Bronchial smooth muscle cell (primary cell): ENCODE measurements around the gene AGBL5. TPM values are rescaled to one million over a fixed set of nuclear protein-coding genes. Genes with fewer than 3 reads are reported as not detected.

Experiments
- total RNA-seq: library from RNA; depleted of rRNA; stranded (reverse); fragments of >200 nt; gene quantifications from 2 replicates; pipeline ENCODE4 v1.2.1, GENCODE V29; 2014

Gene AGBL5, protein sequence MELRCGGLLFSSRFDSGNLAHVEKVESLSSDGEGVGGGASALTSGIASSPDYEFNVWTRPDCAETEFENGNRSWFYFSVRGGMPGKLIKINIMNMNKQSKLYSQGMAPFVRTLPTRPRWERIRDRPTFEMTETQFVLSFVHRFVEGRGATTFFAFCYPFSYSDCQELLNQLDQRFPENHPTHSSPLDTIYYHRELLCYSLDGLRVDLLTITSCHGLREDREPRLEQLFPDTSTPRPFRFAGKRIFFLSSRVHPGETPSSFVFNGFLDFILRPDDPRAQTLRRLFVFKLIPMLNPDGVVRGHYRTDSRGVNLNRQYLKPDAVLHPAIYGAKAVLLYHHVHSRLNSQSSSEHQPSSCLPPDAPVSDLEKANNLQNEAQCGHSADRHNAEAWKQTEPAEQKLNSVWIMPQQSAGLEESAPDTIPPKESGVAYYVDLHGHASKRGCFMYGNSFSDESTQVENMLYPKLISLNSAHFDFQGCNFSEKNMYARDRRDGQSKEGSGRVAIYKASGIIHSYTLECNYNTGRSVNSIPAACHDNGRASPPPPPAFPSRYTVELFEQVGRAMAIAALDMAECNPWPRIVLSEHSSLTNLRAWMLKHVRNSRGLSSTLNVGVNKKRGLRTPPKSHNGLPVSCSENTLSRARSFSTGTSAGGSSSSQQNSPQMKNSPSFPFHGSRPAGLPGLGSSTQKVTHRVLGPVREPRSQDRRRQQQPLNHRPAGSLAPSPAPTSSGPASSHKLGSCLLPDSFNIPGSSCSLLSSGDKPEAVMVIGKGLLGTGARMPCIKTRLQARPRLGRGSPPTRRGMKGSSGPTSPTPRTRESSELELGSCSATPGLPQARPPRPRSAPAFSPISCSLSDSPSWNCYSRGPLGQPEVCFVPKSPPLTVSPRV
- 18.1 and 20.3 TPM in 2 replicates for total RNA-seq

DNA sequence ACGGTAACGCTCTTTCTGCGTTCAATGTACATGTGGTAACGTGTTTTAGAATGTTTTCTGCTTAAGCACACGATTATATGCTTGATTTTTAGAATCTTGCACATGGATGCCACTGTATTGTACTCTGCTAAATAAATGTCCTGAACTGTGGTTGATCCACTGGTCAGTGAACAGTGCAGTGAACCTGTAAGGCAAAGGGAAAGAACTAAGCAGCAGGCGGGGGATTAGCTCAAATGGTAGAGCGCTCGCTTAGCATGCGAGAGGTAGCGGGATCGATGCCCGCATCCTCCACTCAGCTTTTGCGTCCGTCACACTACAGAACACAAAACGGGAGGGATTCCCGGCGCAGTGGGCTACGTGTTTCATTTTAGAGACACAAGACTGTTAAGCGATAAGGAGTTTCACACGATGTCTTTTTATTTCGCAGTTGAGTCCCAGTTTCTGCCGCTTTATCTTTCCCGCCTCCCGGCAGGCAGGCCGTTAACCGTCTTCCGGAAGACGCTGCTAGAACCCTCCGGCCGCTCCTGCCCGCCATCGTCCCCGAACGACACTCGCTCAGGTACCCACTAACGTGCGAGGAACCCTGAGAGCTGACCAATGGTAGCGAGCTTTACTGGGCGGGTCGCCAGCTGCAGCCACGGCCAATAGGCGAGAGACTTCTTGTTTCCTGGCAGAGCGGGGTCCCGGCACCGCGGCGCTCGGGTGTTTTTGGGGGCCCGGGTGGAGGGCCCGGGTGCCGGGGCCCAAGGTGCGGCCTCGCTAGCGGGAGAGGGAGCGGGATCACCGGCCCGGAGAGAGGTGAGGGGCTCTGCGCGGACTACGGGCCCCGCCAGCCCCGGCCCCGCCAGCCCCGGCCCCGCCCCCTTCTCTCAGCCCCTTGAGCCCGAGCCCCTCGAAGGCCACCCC is at the start of gene AGBL5:
Gene AGBL5, plus strand, starts transcription at position 673 of the 906 bp plus-strand sequence. CDS start 1,291 bp downstream, outside the sequence.

DNA sequence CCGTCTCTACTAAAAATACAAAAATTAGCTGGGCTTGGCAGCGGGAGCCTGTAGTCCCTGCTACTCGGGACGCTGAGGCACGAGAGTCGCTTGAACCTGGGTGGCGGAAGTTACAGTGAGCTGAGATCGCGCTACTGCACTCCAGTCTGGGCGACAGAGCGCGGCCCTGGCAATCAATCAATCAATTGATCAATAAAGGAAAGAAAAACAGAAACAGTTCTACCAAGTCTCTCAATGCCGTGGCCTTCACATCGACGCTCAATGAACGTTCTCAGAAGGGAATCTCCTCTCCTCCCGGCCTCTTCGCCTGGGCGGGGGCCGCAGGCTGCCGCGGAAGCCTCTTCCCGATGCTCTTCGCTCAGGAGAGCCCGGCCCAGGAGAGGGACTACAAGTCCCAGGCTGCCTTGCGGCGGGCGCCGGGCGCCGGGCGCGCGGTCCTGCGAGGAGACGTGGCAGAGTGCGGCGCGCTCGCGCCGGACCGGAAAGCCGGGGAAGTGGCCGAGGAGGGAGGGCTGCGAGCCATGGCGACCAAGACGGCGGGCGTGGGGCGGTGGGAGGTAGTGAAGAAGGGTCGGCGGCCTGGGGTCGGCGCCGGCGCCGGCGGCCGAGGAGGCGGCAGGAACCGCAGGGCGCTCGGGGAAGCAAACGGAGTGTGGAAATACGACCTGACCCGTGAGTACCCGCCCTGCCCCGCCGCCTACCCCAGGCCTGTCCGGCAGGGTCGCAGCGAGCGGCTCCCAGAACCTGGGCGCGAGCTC is 18.8 kb upstream of the AGBL5 start, which contains the start of gene TMEM214:
Gene TMEM214, plus strand, starts transcription at position 471 of the 758 bp plus-strand sequence. Its CDS starts 51 bp downstream, at position 522.

DNA sequence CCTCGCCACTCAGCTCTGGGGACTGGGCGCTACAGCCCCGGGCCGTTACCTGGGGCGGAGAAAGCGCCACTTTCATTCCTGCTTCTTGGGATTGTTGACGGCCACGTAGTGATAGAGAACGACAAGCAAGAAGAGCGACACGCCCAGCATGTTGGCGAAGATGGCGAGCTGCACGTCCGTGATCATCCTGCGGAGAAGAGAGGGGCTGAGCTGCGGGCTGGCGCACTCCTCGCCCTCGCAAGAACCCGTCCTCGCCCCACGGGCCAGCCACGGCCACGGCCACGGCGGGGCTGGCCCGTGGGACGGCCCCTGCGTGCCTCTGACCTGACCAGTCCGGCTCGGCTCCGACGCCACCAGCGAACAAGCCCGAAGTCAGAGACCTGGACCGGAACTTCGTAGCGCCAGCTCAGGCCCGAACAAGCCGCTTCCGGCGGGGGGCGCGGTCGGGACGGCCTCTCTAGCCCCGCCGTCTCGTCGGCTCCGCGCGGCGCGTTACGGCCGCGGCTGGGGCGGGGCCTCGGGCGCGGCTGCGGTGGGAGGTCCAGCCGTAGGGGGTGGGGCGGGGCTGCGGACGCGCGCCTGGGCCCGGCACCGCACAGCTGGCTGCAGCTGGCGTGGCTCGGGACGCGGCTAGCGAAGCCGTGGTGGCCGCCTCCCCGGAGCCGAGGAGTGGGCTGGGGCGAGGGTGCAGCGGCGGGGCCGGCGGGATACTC is 20.0 kb downstream of the AGBL5 start, which contains the start of gene OST4:
Gene OST4, minus strand, starts transcription at position 378 of the 713 bp plus-strand sequence.

DNA sequence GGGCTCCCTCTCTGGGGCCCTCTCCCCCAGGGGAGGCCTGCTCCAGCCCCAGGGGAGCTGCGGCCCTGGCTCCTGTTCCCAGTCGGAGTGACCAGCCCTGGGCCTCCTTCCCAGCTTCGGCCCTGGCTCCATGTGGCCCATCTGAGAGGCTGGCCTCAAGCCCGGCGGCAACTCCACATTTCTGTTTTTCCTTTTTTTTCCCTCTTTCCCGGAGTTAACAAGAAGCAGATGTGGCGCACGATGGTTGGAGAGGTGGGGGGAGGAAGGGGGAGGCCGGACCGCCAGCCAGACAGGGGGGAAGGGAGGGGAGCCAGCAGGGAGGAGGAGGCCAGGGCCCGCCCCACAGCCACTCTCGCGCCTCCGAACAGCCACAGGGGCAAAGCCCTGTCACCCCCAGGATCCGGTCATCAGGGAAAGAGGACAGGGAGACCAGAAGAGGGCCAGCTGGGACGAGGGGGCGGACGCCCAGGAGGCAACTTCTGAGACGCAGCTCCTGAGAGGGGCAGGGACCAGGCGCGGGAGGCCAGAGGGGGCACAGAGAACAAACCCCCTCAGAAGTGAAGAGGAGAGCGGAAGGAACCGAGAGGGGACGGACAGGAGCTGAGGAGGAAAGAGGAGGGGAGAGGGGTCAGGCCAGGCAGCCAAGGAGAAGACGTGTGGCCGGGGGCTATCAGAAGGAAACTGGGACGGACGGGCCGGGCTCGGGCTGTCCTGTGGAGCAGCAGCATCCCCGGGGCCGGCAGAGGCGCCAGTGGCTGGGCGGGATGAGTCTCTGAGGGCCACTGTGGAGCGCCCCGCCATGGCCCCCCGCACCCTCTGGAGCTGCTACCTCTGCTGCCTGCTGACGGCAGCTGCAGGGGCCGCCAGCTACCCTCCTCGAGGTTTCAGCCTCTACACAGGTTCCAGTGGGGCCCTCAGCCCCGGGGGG is 27.1 kb downstream of the AGBL5 start, which contains the start of gene EMILIN1:
Gene EMILIN1, plus strand, starts transcription at position 349 of the 928 bp plus-strand sequence. Its CDS starts 451 bp downstream, at position 800.

DNA sequence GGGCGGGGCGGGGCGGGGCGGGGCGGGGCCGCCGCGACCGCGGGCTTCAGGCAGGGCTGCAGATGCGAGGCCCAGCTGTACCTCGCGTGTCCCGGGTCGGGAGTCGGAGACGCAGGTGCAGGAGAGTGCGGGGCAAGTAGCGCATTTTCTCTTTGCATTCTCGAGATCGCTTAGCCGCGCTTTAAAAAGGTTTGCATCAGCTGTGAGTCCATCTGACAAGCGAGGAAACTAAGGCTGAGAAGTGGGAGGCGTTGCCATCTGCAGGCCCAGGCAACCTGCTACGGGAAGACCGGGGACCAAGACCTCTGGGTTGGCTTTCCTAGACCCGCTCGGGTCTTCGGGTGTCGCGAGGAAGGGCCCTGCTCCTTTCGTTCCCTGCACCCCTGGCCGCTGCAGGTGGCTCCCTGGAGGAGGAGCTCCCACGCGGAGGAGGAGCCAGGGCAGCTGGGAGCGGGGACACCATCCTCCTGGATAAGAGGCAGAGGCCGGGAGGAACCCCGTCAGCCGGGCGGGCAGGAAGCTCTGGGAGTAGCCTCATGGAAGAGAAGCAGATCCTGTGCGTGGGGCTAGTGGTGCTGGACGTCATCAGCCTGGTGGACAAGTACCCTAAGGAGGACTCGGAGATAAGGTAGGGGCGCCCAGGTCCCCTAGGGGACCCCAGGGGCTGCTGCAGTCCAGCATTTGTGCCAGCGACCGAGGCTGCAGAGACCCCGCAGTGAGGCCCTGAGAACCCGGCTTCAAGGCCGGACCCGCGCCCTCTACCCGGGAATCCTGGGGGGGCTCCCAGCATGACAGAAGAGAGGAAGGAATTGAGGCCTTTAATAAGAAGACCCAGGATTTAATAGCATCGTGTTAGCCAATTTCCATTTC is 35.5 kb downstream of the AGBL5 start, which contains the start of gene KHK:
Gene KHK, plus strand, starts transcription at position 49 of the 870 bp plus-strand sequence. Its CDS starts 488 bp downstream, at position 537.

DNA sequence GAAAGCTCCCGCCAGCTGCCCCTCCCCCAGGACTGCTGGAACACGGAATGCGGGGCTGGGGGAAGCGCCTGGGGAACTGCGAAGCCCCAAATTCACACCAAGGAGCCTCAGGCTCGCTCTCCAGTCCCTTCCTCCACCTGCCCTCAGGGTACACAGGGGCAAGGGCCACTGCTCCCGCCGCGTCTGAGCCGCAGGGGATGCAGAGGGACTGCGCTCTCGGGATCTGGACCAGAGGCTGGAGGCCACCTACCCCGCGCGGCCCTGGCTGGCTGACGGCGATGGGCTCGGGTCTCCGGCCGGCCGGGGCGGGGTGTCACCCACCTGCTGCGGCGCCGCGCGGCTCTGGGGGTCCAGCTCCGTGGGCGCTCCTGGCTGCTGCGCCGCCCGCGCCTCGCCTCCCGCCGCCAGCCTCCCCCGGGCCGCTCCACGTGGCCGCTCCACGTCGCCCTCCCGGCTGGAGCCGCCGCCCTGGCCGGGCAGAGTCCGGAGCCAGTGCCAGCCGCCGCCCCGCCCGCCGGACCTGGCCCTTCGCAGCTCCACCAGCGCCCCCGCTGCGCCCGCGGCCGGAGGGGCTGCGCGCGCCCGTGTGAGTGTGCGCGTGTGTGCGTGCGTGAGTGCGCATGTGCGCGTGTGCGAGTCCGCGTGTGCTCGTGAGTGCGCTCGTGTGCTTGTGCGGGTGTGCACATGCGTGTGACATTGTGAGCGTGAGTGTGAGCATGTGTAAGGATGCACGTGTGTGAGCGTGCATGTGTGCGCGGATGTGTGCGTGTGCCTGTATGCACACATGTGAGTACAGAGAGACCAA is 67.3 kb downstream of the AGBL5 start, which contains the start of gene CGREF1:
Gene CGREF1, minus strand, starts transcription at position 604 of the 805 bp plus-strand sequence. CDS start 14,762 bp downstream, outside the sequence.

Other genes starting within 250 kb of the AGBL5 start
- not detected in 2 replicates for gene DPYSL5, start 203.5 kb upstream of the AGBL5 start, total RNA-seq
- gene MAPRE3, start 81.0 kb upstream of the AGBL5 start, total RNA-seq = 3.5 and 5.4 TPM in 2 replicates
- 22.2 and 27.6 TPM in 2 replicates for gene TMEM214, start 18.7 kb upstream of the AGBL5 start, total RNA-seq
- gene OST4, start 20.0 kb downstream of the AGBL5 start, total RNA-seq = 622 and 1,171 TPM in 2 replicates
- gene EMILIN1, start 26.9 kb downstream of the AGBL5 start, total RNA-seq = 257 and 364 TPM in 2 replicates
- gene KHK, start 35.1 kb downstream of the AGBL5 start, total RNA-seq = 0.32 and 1.3 TPM in 2 replicates
- gene CGREF1, start 67.5 kb downstream of the AGBL5 start, total RNA-seq = 0.69 and 0.79 TPM in 2 replicates
- 0.16 TPM in 1 of 2 replicates, not detected in the other for gene ABHD1, start 72.1 kb downstream of the AGBL5 start, total RNA-seq
- gene PREB, start 83.0 kb downstream of the AGBL5 start, total RNA-seq = 40.7 TPM in 2 replicates
- gene PRR30, start 87.7 kb downstream of the AGBL5 start, total RNA-seq = not detected in 2 replicates
- gene TCF23, start 97.3 kb downstream of the AGBL5 start, total RNA-seq = not detected in 2 replicates
- 241 and 261 TPM in 2 replicates for gene ATRAID, start 160.4 kb downstream of the AGBL5 start, total RNA-seq
- gene SLC5A6, start 160.6 kb downstream of the AGBL5 start, total RNA-seq = 6.6 and 9.1 TPM in 2 replicates
- gene CAD, start 165.7 kb downstream of the AGBL5 start, total RNA-seq = 21.9 and 22.9 TPM in 2 replicates
- gene SLC30A3, start 211.4 kb downstream of the AGBL5 start, total RNA-seq = not detected in 2 replicates
- not detected in 2 replicates for gene DNAJC5G, start 223.8 kb downstream of the AGBL5 start, total RNA-seq
- 0.09 TPM in 1 of 2 replicates, not detected in the other for gene TRIM54, start 230.8 kb downstream of the AGBL5 start, total RNA-seq